Measurements from ENCODE around the gene GGA3.

GGA3 gene

GRCh38 chr17:75261336-75262111 is at the start of gene GGA3, which contains the start of gene MRPS7:
Gene GGA3 (minus strand): TSS chr17:75261606. CDS start chr17:75261587, 19 bp downstream.
Gene MRPS7 (plus strand): TSS chr17:75261879. CDS start chr17:75261901, 22 bp downstream.
- peak within 1 kb of the TSS; percentile 93 for H3K4me3 ChIP-seq (ENCODE audit: low read depth, low read length)
- peak; percentile 0 for TF ChIP-seq CTCF (IDR thresholded peaks at IDR 0.05; ENCODE audit: low read depth, low read length)
- DNase-seq (ENCODE audit: low read depth, low spot score) = peak; percentile 94
- in situ Hi-C loops (cut with HindIII; ENCODE audit: low sequenced_read_pairs) = no loop called here

GRCh38 chr17:75308732-75309629 is 47.6 kb upstream of the GGA3 start:
- no peak for TF ChIP-seq CTCF (IDR thresholded peaks at IDR 0.05; ENCODE audit: low read depth, low read length)
- DNase-seq (ENCODE audit: low read depth, low spot score) = no peak
- in situ Hi-C loops (cut with HindIII; ENCODE audit: low sequenced_read_pairs) = no loop called here
- no peak overlapping the region for H3K4me3 ChIP-seq (ENCODE audit: low read depth, low read length)

- in situ Hi-C loops (cut with HindIII; ENCODE audit: low sequenced_read_pairs) = no loop called here
- TF ChIP-seq CTCF (IDR thresholded peaks at IDR 0.05; ENCODE audit: low read depth, low read length) = no peak
- H3K4me3 ChIP-seq (ENCODE audit: low read depth, low read length) = no peak overlapping the region
- no peak for DNase-seq (ENCODE audit: low read depth, low spot score)
Observed at GRCh38 chr17:75307957-75308731, 46.7 kb upstream of the GGA3 start.

- H3K4me3 ChIP-seq (ENCODE audit: low read depth, low read length) = no peak overlapping the region
- TF ChIP-seq CTCF (IDR thresholded peaks at IDR 0.05; ENCODE audit: low read depth, low read length) = no peak
- in situ Hi-C loops (cut with HindIII; ENCODE audit: low sequenced_read_pairs) = no loop called here
- no peak for DNase-seq (ENCODE audit: low read depth, low spot score)
Observed at GRCh38 chr17:75301502-75302206, 40.2 kb upstream of the GGA3 start.

- TF ChIP-seq CTCF (IDR thresholded peaks at IDR 0.05; ENCODE audit: low read depth, low read length) = no peak
- in situ Hi-C loops (cut with HindIII; ENCODE audit: low sequenced_read_pairs) = no loop called here
- no peak for DNase-seq (ENCODE audit: low read depth, low spot score)
- H3K4me3 ChIP-seq (ENCODE audit: low read depth, low read length) = no peak overlapping the region
Observed at GRCh38 chr17:75301049-75301448, 39.6 kb upstream of the GGA3 start.

Data from astrocyte of the spinal cord (primary cell).